NCI-H146 treated with DMSO at 0.1 percent for 48 hours (cell line): ENCODE results near the gene COPZ2.
"Not testable (repeated sequence)": the region's sequence is repeated elsewhere in the genome, so short reads cannot be mapped to it uniquely, and the experiment has no call there.

ENCODE experiments used
- DNase-seq: peaks from one replicate; lab custom pipeline; 2025; ENCODE audit not compliant: unreplicated experiment; lab: John Stamatoyannopoulos, UW

The COPZ2 gene

GRCh38 chr17:48010193-48010592 lies 27.4 kb downstream of the COPZ2 start:
- DNase-seq: no peak

GRCh38 chr17:48006936-48007709 lies 30.5 kb downstream of the COPZ2 start:
- DNase-seq: no peak

- DNase-seq: peak; percentile 15
Observed at GRCh38 chr17:48004983-48005382, 32.6 kb downstream of the COPZ2 start.

- DNase-seq: peak; percentile 91
Observed at GRCh38 chr17:48003417-48004151, 34.0 kb downstream of the COPZ2 start.

GRCh38 chr17:48002916-48003416 lies 34.6 kb downstream of the COPZ2 start:
- peak; percentile 72 for DNase-seq

- DNase-seq: peak; percentile 72
Observed at GRCh38 chr17:48002266-48002915, 35.2 kb downstream of the COPZ2 start.

- not testable (repeated sequence) for DNase-seq
Observed at GRCh38 chr17:48001657-48002056, 35.9 kb downstream of the COPZ2 start.

GRCh38 chr17:48001197-48001596 lies 36.4 kb downstream of the COPZ2 start:
- DNase-seq: no peak

GRCh38 chr17:47999582-47999981 lies 38.0 kb downstream of the COPZ2 start:
- no peak for DNase-seq

GRCh38 chr17:47998044-47998443 lies 39.6 kb downstream of the COPZ2 start:
- DNase-seq: no peak

- DNase-seq: no peak
Observed at GRCh38 chr17:47997586-47997985, 40.0 kb downstream of the COPZ2 start.

GRCh38 chr17:47996201-47996600 lies 41.4 kb downstream of the COPZ2 start:
- no peak for DNase-seq

GRCh38 chr17:47995241-47995935 lies 42.2 kb downstream of the COPZ2 start:
- no peak for DNase-seq

- DNase-seq: no peak
Observed at GRCh38 chr17:47994724-47995123, 42.9 kb downstream of the COPZ2 start.

- no peak for DNase-seq
Observed at GRCh38 chr17:47993964-47994363, 43.6 kb downstream of the COPZ2 start.

- DNase-seq: no peak
Observed at GRCh38 chr17:47993031-47993564, 44.5 kb downstream of the COPZ2 start.

- DNase-seq: no peak
Observed at GRCh38 chr17:47992216-47992615, 45.4 kb downstream of the COPZ2 start.

GRCh38 chr17:47990962-47991731 lies 46.5 kb downstream of the COPZ2 start:
- DNase-seq: peak; percentile 61

- no peak for DNase-seq
Observed at GRCh38 chr17:47989700-47990099, 47.9 kb downstream of the COPZ2 start.

- no peak for DNase-seq
Observed at GRCh38 chr17:47989159-47989558, 48.4 kb downstream of the COPZ2 start.
